ENCODE data around the gene CCDC120. TPM values are rescaled to one million over a fixed set of nuclear protein-coding genes. Genes with fewer than 3 reads are reported as not detected.
A peak's percentile ranks its signal among the peaks of the same experiment; 100 is the strongest.

CCDC120 gene
- polyA plus RNA-seq, 3 donors, result 0.11 to 0.89 TPM; not detected in 1

- 0% methylated on average over 23 of the region's 67 CpGs for WGBS (ENCODE audit: insufficient coverage)
These were observed 15.4 kb upstream of the CCDC120 start, which contains the start of gene TFE3 for GRCh38 chrX:49043220-49043986. TFE3 (minus strand) TSS chrX:49043357; CDS start chrX:49043226, 131 bp downstream.

More at GRCh38 chrX:49043220-49043986, 15.4 kb upstream of the CCDC120 start, which contains the start of gene TFE3:
- H3K9me3 Mint-ChIP-seq, result peaks cover 0 to 21% (median 3%) of the 10 kb centered on the region in 7 donors
- peak within 1 kb of the TSS; percentile 91 to 95 for H3K4me3 Mint-ChIP-seq
- H3K27ac ChIP-seq (ENCODE audit: low read depth in 1 of 2, low read length in 2 of 2), result peak within 1 kb of the TSS; percentile 83 to 88
- H2AFZ ChIP-seq (ENCODE audit: insufficient read depth, low read depth, low read length, poor library complexity, severe bottlenecking), result peak within 1 kb of the TSS; percentile 74
- H3K4me2 ChIP-seq (replicated peaks; ENCODE audit: extremely low read depth, low read length, poor library complexity, severe bottlenecking), result peak within 1 kb of the TSS; percentile 80
- intact Hi-C loops (cut with micrococcal nuclease), result loop anchor here (5.0 to 10.0 kb wide), 4 partner anchors 41 to 149 kb away; partner anchors contain the start of genes GRIPAP1 (in 2 of the 2), OTUD5 (in 1 of the 2), PIM2 (in 1 of the 2) and PQBP1 (in 1 of the 2)
- H3K27ac Mint-ChIP-seq, result peak within 1 kb of the TSS; percentile 94 to 97 (median 96)
- peak within 1 kb of the TSS; percentile 77 to 91 (median 78) for H3K4me3 ChIP-seq (replicated peaks in 1 of 3; ENCODE audit: low read depth in 2 of 3, low read length in 3 of 3)
- TF ChIP-seq CTCF (IDR thresholded peaks at IDR 0.05), result peak; percentile 57
- peaks cover 0 to 13% (median 0%) of the 10 kb centered on the region in 3 donors for H3K27me3 Mint-ChIP-seq (ENCODE audit: low read depth in 3 of 3)
- no peaks in the 10 kb centered on the region for H3K27me3 ChIP-seq (ENCODE audit: control insufficient read depth in 2 of 2, insufficient read depth in 2 of 2, low read length in 2 of 2)
- H3K9ac ChIP-seq (ENCODE audit: insufficient read depth, low read length, poor library complexity, severe bottlenecking), result peak within 1 kb of the TSS; percentile 93
- peak; percentile 97 to 99 (median 99) for DNase-seq
- H3K4me1 ChIP-seq (ENCODE audit: control insufficient read depth in 1 of 2, insufficient read depth in 2 of 2, low read length in 2 of 2), result peaks cover 31 to 34% of the 10 kb centered on the region in 2 donors
- H3K36me3 Mint-ChIP-seq, result peaks cover 12 to 17% of the 10 kb centered on the region in 2 donors
- H4K20me1 ChIP-seq (ENCODE audit: insufficient read depth, low read length), result peaks cover 12% of the 10 kb centered on the region
- H3K9me3 ChIP-seq (replicated peaks in 1 of 2; ENCODE audit: control insufficient read depth in 1 of 2, insufficient read depth in 1 of 2, low read length in 2 of 2), result no peaks in the 10 kb centered on the region
- peaks cover 8 to 9% of the 10 kb centered on the region in 2 donors for H3K36me3 ChIP-seq (replicated peaks in 1 of 2; ENCODE audit: control insufficient read depth in 1 of 2, insufficient read depth in 2 of 2, low read length in 2 of 2)
- peaks cover 42% of the 10 kb centered on the region for H3K4me1 Mint-ChIP-seq
- peaks cover 46% of the 10 kb centered on the region for H3K79me2 ChIP-seq (ENCODE audit: insufficient read depth, low read length)

Data from CD14-positive monocyte (primary cell).